ENCODE measurements around the gene NDUFAF7. TPM values are rescaled to one million over a fixed set of nuclear protein-coding genes. Genes with fewer than 3 reads are reported as not detected.

Gene NDUFAF7, protein sequence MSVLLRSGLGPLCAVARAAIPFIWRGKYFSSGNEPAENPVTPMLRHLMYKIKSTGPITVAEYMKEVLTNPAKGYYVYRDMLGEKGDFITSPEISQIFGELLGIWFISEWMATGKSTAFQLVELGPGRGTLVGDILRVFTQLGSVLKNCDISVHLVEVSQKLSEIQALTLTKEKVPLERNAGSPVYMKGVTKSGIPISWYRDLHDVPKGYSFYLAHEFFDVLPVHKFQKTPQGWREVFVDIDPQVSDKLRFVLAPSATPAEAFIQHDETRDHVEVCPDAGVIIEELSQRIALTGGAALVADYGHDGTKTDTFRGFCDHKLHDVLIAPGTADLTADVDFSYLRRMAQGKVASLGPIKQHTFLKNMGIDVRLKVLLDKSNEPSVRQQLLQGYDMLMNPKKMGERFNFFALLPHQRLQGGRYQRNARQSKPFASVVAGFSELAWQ
- total RNA-seq, result 10 to 100 TPM in 2 of 4 donors, 1 to 10 TPM in 2; 7.5 to 16.1 (median 12.7) TPM

- WGBS, 2 donors, result 0% methylated on average over 38 to 65 of the region's 73 CpGs
- DNase-seq (ENCODE audit: low spot score in 2 of 2), result peak; percentile 93 to 98
- intact Hi-C loops (cut with DNase I; ENCODE audit: low total_unique reads), result no loop called here
- TF ChIP-seq, protein P1, sequence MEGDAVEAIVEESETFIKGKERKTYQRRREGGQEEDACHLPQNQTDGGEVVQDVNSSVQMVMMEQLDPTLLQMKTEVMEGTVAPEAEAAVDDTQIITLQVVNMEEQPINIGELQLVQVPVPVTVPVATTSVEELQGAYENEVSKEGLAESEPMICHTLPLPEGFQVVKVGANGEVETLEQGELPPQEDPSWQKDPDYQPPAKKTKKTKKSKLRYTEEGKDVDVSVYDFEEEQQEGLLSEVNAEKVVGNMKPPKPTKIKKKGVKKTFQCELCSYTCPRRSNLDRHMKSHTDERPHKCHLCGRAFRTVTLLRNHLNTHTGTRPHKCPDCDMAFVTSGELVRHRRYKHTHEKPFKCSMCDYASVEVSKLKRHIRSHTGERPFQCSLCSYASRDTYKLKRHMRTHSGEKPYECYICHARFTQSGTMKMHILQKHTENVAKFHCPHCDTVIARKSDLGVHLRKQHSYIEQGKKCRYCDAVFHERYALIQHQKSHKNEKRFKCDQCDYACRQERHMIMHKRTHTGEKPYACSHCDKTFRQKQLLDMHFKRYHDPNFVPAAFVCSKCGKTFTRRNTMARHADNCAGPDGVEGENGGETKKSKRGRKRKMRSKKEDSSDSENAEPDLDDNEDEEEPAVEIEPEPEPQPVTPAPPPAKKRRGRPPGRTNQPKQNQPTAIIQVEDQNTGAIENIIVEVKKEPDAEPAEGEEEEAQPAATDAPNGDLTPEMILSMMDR (IDR thresholded peaks at IDR 0.05), result no peak
- TF ChIP-seq POLR2A (IDR thresholded peaks at IDR 0.05), result peak in 1 of 2 donors; percentile 47
- peak within 1 kb of the TSS; percentile 61 for H3K4me3 ChIP-seq (ENCODE audit: low read depth, poor library complexity, severe bottlenecking)
These were observed at the start of gene NDUFAF7, which contains the start of gene CEBPZ for GRCh38 chr2:37231241-37232130. NDUFAF7 (plus strand) TSS chr2:37231658; CDS start chr2:37231706, 48 bp downstream. CEBPZ (minus strand) TSS chr2:37231596; CDS start chr2:37231567, 29 bp downstream.

DNA sequence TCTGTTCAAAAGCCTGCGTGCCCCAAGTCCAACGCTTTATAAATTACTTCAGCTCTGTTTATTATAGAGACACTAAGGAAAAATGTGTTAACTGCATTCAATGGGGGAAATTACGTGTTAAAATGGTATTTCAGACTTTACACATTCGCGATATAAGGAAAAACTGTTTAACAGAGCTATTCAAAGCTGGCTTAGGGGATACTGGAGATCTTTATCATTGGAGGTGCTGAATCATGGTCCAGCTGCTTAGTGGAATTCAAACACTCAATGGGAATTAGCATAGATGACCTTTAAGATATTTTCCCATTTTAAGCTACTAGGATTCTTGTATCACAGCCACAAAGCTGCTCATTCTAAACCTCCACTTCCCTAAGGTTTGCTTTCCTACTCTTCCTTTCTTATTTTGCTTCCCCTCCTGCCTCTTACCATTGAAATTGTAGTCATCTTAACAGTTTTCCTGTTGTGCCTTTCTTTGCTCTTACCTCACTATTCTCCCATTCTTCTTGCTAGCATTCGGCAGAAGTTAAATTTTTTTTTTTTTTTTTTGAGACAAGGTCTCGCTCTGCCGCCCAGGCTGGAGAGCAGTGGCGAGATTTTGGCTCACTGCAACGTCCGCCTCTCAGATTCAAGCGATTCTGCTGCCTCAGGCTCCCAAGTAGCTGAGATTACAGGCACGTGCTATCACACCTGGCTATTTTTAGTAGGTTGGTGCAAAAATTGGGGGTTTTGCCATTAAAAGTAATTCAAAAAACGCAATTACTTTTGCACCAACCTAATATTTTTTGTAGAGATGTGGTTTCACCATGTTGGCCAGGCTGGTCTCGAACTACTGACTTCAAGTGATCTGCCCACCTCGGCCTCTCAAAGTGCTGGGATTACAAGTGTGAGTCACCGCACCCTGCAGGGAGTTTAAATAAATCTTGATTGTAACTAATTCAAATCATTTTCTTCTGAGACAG lies 49.5 kb upstream of the NDUFAF7 start:
- WGBS, 2 donors, result 78 to 81% methylated on average over 17 of the region's 17 CpGs
- H3K4me3 ChIP-seq (ENCODE audit: low read depth, poor library complexity, severe bottlenecking), result no peak overlapping the region
- DNase-seq (ENCODE audit: low spot score in 2 of 2), result no peak
- TF ChIP-seq, protein P1 (IDR thresholded peaks at IDR 0.05), result no peak
- no peak for TF ChIP-seq POLR2A (IDR thresholded peaks at IDR 0.05)
- intact Hi-C loops (cut with DNase I; ENCODE audit: low total_unique reads), result no loop called here

DNA sequence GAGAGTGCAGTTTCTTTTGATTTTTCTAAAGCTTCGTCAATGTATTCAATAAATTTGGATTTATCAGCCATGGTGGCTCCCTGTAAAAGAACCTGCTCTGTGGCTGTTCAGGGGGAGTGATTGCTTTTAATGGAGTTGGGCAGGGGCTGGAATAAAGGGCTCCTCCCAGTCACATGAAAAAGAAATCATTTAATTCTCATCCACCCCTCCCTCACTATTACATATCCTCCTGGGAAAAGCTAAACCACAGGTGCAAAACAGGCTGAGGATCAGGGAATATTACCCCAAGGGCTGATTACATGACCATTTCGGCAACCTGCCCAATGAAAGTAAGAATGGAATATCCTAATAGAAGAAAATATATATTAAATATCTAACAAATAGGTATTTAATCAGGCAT lies 42.9 kb upstream of the NDUFAF7 start, which contains the start of gene SULT6B1:
Gene SULT6B1 (minus strand): TSS at position 101 of the 400 bp plus-strand sequence. CDS start 30 bp downstream, at position 71.
- WGBS, 2 donors, result 94 to 95% methylated on average over 2 of the region's 2 CpGs
- intact Hi-C loops (cut with DNase I; ENCODE audit: low total_unique reads), result no loop called here
- TF ChIP-seq, protein P1 (IDR thresholded peaks at IDR 0.05), result no peak
- TF ChIP-seq POLR2A (IDR thresholded peaks at IDR 0.05), result no peak
- no peak within 1 kb of the TSS for H3K4me3 ChIP-seq (ENCODE audit: low read depth, poor library complexity, severe bottlenecking)
- no peak for DNase-seq (ENCODE audit: low spot score in 2 of 2)

DNA sequence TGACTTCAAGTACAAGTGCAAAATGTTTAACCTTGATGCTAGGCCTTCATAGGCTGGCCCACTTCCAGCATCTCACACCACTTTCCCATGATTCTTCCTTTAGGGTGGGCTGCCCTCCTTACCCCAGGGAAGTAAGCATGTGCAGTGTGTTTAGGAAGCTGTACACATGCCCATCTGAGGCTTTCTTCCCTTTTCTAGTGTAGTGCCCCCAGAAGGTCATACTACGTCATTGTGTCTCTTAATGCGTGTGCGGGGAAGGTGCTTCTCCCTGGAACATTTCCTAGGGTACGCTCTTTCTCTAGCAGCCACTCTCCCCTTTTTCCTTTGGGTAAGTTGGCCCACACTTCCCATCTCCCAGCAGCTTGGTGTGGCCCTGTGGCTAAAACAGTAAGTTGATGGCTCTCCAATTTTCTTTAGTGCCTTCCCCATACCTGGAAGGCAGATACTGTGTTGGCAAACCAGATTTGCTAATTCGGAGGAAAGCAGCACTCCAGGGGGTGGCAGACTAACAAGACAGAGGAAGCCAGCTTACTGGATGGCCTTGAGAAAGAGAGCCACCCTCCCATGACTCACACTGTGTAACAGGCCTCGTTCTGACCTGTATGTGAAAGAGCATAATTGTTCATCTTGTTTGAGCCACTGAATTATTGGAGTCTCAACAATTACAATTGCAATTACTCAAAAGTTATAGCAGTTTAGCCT lies 41.9 kb upstream of the NDUFAF7 start:
- intact Hi-C loops (cut with DNase I; ENCODE audit: low total_unique reads), result no loop called here
- TF ChIP-seq, protein P1 (IDR thresholded peaks at IDR 0.05), result no peak
- TF ChIP-seq POLR2A (IDR thresholded peaks at IDR 0.05), result no peak
- no peak for DNase-seq (ENCODE audit: low spot score in 2 of 2)
- H3K4me3 ChIP-seq (ENCODE audit: low read depth, poor library complexity, severe bottlenecking), result no peak overlapping the region
- WGBS, 2 donors, result 55% methylated on average over 6 of the region's 6 CpGs
